Smooth muscle cell of trachea (primary cell): ENCODE measurements around the gene B4GALNT3. TPM values are rescaled to one million over a fixed set of nuclear protein-coding genes. Genes with fewer than 3 reads are reported as not detected.

Experiments used
- total RNA-seq: library from RNA; depleted of rRNA; stranded (reverse); fragments of >200 nt; gene quantifications from 2 replicates; pipeline ENCODE4 v1.2.1, GENCODE V29; 2014

The B4GALNT3 gene
- total RNA-seq = under 0.01 TPM in 1 of 2 replicates, not detected in the other

GRCh38 chr12:459430-460258 is at the start of gene B4GALNT3:
B4GALNT3 (plus strand) TSS chr12:459939; CDS start chr12:460377, 438 bp downstream.

Other genes starting within 250 kb of the B4GALNT3 start
- 0.83 TPM in 1 of 2 replicates, not detected in the other for gene SLC6A12, start 245.8 kb upstream of the B4GALNT3 start, total RNA-seq
- gene SLC6A13, start 197.1 kb upstream of the B4GALNT3 start, total RNA-seq = 0.17 TPM in 1 of 2 replicates, not detected in the other
- gene KDM5A, start 70.6 kb upstream of the B4GALNT3 start, total RNA-seq = 63.8 and 71.4 TPM in 2 replicates
- 4.3 and 12.5 TPM in 2 replicates for gene CCDC77, start 58.3 kb upstream of the B4GALNT3 start, total RNA-seq
- gene NINJ2, start 203.5 kb downstream of the B4GALNT3 start, total RNA-seq = 0.29 and 3.3 TPM in 2 replicates